Left lung (tissue), 10 donors: ENCODE measurements around the gene CLDN7. TPM values are rescaled to one million over a fixed set of nuclear protein-coding genes. Genes with fewer than 3 reads are reported as not detected.

ENCODE experiments used
- ATAC-seq: fragments of 200-7000 bp; cut with Tn5 transposase; one replicate; pipeline ENCODE4 v1.9.1; 2020; ENCODE audit warnings: moderate library complexity
- DNase-seq, 4 donors: peaks; one replicate each; pipeline ENCODE4 v3.0.0-alpha.2; 2013 to 2020
- H3K27ac ChIP-seq, 2 donors: fragments of 200-600 bp; sonication (generic) in 1 of 2; one replicate each; pipeline versions ENCODE4 v1.5.0 to v1.8.0; 2020 to 2021
- H3K27me3 ChIP-seq, 2 donors: fragments of 200-600 bp; sonication (generic) in 1 of 2; one replicate each; pipeline versions ENCODE4 v1.5.0 to v1.8.0; 2020 to 2021
- H3K36me3 ChIP-seq, 2 donors: fragments of 200-600 bp; sonication (generic) in 1 of 2; one replicate each; pipeline versions ENCODE4 v1.5.0 to v1.8.0; 2020 to 2021
- H3K4me1 ChIP-seq, 2 donors: fragments of 200-600 bp; one replicate each; pipeline ENCODE4 v1.8.0; 2021
- H3K4me3 ChIP-seq, 2 donors: fragments of 200-600 bp; sonication (generic) in 1 of 2; one replicate each; pipeline versions ENCODE4 v1.5.0 to v1.8.0; 2020 to 2021; ENCODE audit warnings: mild to moderate bottlenecking in 1 of 2
- H3K9me3 ChIP-seq, 2 donors: fragments of 200-600 bp; sonication (generic) in 1 of 2; one replicate each; pipeline versions ENCODE4 v1.5.0 to v1.8.0; 2020 to 2021
- intact Hi-C, 2 donors: fragments of 100-400 bp; cut with DNase I; formaldehyde crosslinking; loops; one replicate each; pipeline versions ENCODE4 v1.11.2 to v1.14.2; 2022
- polyA plus RNA-seq, 6 donors: library from polyadenylated mRNA; unstranded; fragments of 120-200 nt; gene quantifications; one replicate each; pipeline ENCODE4 v1.2.1, GENCODE V29; 2013; ENCODE audit not compliant: insufficient read length in 6 of 6
- total RNA-seq, 2 donors: library from RNA; stranded (reverse); fragmentation: NEBNext Ultra II Directional; extraction: Animal tissue kit (Norgen Biotek cat#: 25700); gene quantifications; one replicate each; pipeline ENCODE4 v1.2.1, GENCODE V29; 2021
- TF ChIP-seq, protein P1 (sequence below), 2 donors: fragments of 200-600 bp; sonication (generic) in 1 of 2; IDR thresholded peaks; one replicate each; pipeline versions ENCODE4 v1.5.0 to v1.8.0; 2021; ENCODE audit warnings: antibody characterized with exemption in 2 of 2
- donor health status: DM: no; HTN: yes; CAD: no.
- donor health status: DM: no; HTN: no; CAD: no.

The CLDN7 gene
- total and polyA plus RNA-seq, 8 donors: 26.0 to 197 (median 36.5) TPM

DNA sequence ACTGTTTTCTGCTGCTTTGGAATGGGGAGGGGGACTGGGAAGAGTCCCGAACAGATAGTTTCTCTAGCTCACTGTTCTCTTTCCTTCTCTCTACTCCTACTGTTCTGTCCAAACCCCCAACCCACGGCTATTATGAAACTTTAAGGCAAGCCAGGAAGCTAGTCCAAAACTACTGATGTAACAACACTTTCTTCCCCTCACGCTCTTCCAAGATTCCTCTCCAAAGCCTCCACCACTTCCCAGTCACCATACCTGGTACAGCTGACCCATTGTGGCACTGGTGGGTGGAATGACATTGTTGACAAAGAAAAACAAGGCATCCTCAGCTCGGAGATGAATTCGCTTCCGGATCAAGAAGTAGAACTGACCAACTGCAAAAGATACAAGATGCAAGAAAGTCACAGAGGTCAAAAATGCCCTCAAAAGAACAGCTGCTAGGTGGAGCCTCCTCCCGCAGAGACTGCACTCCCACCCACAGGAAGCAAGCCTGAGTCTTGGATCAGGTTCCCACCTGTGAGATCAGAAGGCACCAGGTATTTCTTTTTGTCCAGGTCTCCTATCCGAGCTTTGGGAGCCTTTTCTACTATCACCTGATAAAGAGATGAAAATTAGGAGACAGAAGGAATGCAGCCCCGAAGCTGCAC, 21.1 kb downstream of the CLDN7 start:
- H3K9me3 ChIP-seq: no peaks in the 10 kb centered on the region
- H3K36me3 ChIP-seq: peaks cover 0 to 50% of the 10 kb centered on the region in 2 donors
- peaks cover 17 to 47% of the 10 kb centered on the region in 2 donors for H3K4me1 ChIP-seq
- H3K27me3 ChIP-seq: no peaks in the 10 kb centered on the region
- ATAC-seq: no peak
- peak overlapping the region; percentile 91 to 99 for H3K4me3 ChIP-seq
- intact Hi-C loops: no loop called here
- no peak for DNase-seq
- TF ChIP-seq, protein P1, sequence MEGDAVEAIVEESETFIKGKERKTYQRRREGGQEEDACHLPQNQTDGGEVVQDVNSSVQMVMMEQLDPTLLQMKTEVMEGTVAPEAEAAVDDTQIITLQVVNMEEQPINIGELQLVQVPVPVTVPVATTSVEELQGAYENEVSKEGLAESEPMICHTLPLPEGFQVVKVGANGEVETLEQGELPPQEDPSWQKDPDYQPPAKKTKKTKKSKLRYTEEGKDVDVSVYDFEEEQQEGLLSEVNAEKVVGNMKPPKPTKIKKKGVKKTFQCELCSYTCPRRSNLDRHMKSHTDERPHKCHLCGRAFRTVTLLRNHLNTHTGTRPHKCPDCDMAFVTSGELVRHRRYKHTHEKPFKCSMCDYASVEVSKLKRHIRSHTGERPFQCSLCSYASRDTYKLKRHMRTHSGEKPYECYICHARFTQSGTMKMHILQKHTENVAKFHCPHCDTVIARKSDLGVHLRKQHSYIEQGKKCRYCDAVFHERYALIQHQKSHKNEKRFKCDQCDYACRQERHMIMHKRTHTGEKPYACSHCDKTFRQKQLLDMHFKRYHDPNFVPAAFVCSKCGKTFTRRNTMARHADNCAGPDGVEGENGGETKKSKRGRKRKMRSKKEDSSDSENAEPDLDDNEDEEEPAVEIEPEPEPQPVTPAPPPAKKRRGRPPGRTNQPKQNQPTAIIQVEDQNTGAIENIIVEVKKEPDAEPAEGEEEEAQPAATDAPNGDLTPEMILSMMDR (IDR thresholded peaks at IDR 0.05): no peak
- H3K27ac ChIP-seq: peak overlapping the region; percentile 96 to 97

DNA sequence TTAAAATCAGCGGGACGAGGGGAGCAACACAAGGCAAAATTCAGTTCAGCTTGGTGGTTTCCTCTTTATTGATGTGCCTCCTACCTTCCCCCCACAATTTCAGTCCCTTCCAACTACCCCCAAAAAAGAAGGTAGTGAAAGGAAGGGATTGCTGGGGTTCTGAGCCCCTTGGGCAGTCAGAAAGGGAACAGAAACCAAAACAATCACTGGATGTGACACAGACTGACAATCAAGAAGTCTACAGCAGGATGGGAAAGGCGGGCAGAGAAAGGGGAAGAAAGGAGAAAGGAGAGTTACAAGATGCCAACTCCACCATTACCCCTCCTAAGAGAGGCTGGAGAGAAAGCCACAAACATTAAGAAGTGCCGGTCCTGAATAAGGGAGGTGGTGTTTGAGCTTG, 21.9 kb downstream of the CLDN7 start:
- no peak for DNase-seq
- Histone ChIP-seq H3K27me3 (no peaks in the 10 kb centered on the region), H3K36me3 (peaks cover 0 to 50% of the 10 kb centered on the region in 2 donors), H3K9me3 (no peaks in the 10 kb centered on the region), H3K4me3 (peak overlapping the region; percentile 91 to 99), H3K27ac (peak overlapping the region; percentile 96 to 97), H3K4me1 (peaks cover 19 to 55% of the 10 kb centered on the region in 2 donors)
- TF ChIP-seq, protein P1 (IDR thresholded peaks at IDR 0.05): no peak
- ATAC-seq: no peak
- intact Hi-C loops: no loop called here

DNA sequence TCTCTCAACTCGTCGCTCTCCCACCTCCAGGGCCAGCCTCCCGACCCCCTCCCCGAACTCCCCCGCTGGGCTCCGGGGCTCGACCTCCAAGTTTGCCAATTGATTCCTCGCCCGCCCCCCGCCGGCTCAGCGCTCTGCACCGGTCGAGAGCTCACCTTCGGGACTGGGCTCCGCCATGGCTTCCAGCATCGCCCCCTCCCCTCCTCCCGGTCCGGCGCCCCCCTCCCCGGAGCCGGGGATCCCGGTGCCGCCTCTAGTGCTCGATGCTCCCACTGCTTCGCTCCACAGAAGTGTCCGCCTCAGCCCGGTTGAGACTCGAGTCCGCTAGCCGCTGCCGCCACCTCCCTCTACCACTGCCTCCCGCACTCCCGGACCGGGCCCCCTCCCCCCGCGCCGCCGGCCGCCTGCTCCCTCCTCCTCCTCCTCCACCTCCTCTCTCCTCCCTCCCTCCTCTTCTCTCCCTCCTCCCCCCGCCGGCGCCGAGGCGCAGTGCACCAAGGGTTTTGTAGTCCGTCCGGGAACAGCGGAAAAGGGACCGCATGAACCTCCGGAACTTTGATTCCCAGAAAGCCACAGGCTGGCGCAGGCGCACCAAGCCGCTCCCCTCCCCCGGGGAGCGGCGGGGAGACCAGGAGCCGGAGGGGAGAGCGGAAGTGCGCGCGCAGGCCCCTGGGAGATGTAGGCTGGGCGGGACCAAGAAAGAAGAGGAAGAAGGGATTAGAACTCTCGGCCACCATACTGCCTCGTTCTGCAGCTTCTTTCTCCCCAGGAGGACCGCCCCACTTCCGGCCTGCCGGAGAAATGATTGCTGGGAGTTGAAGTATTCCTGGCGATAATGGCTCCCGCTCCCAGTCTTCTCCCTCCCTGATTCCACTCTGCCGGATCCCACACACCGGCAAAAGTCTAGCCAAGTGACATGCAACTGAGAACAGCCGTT, 22.9 kb downstream of the CLDN7 start, which contains the start of gene PHF23:
Gene PHF23, minus strand, starts transcription at position 367 of the 937 bp plus-strand sequence. Its CDS starts 178 bp downstream, at position 189.
- Histone ChIP-seq H3K4me3 (peak within 1 kb of the TSS; percentile 86 to 99), H3K27ac (peak within 1 kb of the TSS; percentile 89 to 96), H3K9me3 (no peaks in the 10 kb centered on the region), H3K36me3 (peaks cover 0 to 45% of the 10 kb centered on the region in 2 donors), H3K4me1 (peaks cover 24 to 64% of the 10 kb centered on the region in 2 donors), H3K27me3 (no peaks in the 10 kb centered on the region)
- peak; percentile 99 to 100 (median 100) for DNase-seq
- ATAC-seq: peak; percentile 76
- TF ChIP-seq, protein P1 (IDR thresholded peaks at IDR 0.05): peak in 1 of 2 donors; percentile 35
- intact Hi-C loops: no loop called here

DNA sequence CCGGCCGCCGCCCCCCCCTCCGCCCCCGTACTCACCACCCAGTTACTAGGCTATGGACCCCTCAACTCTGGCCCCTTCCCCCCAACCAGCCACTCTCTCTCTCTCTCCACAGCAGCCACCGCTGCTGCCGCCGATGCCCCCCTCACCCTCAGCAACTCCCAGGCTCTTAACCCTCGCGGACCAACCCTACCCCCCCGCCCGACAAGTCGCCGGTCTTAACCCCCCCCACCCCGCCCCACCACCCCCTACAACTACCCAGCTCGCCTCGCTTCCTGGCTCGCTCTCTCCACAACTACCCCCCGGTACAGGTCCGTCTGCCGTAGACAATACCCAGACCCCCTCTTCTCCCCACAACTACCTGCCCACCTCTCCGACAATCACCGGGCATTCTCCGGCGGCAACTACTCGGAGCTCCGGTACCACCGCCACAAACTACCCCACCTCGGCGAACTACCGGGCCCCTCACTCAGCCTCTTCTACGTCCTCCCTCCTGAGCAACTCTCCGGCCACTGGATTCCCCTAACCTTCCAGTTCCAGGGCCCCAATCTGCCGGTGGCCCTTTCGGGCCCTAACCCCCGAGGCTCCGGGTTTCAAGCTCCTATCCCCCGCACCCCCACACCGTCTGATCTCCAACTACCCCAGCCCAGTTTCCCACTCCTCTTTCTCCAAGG, 23.7 kb downstream of the CLDN7 start:
- no peaks in the 10 kb centered on the region for H3K9me3 ChIP-seq

More for the DNA sequence above, 23.7 kb downstream of the CLDN7 start:
- Histone ChIP-seq H3K27ac (peak overlapping the region; percentile 89 to 96), H3K4me1 (peaks cover 24 to 61% of the 10 kb centered on the region in 2 donors), H3K27me3 (no peaks in the 10 kb centered on the region), H3K36me3 (peaks cover 0 to 37% of the 10 kb centered on the region in 2 donors), H3K4me3 (peak overlapping the region; percentile 86 to 99)
- TF ChIP-seq, protein P1 (IDR thresholded peaks at IDR 0.05): no peak
- intact Hi-C loops: no loop called here
- peak in 2 of 4 donors; percentile 55 to 73 for DNase-seq
- ATAC-seq: no peak
